IMR-90 (cell line): ENCODE data around the gene OXNAD1. TPM values are rescaled to one million over a fixed set of nuclear protein-coding genes. Genes with fewer than 3 reads are reported as not detected.

Source experiments
- ATAC-seq: fragments of 200-7000 bp; cut with Tn5 transposase; 2 replicates; pipeline ENCODE4 v1.9.1; 2020; ENCODE audit warnings: low read depth, mild to moderate bottlenecking, moderate library complexity
- BruUV-seq: library from RNA; stranded (reverse); fragments of 400-500 nt; replicated peaks from 2 replicates; lab custom pipeline; 2021; lab: Mats Ljungman, UMichigan
- CTCF ChIA-PET: fragments of 300-600 bp; formaldehyde crosslinking; extraction: SDS; loops from one replicate; lab custom pipeline; 2021; ENCODE audit warnings: antibody characterized with exemption; lab: Yijun Ruan, JAX
- POLR2A ChIA-PET: fragments of 300-600 bp; sonication (Branson Sonifier 250); formaldehyde crosslinking; loops from one replicate; lab custom pipeline; 2022; ENCODE audit warnings: antibody characterized with exemption; ENCODE audit not compliant: unreplicated experiment; lab: Charles Lee
- DNase-seq: peaks from one replicate; pipeline ENCODE4 v3.0.0; 2013
- H2AFZ ChIP-seq: replicated peaks from 2 replicates; pipeline ENCODE3; 2013; ENCODE audit warnings: low read length, mild to moderate bottlenecking; ENCODE audit not compliant: poor library complexity
- H2AK5ac ChIP-seq: 2 replicates; pipeline ENCODE4 v1.6.1; 2013; ENCODE audit warnings: low read depth, low read length, inconsistent platforms
- H2AK9ac ChIP-seq: replicated peaks from 2 replicates; pipeline ENCODE3; 2013; ENCODE audit warnings: mild to moderate bottlenecking, low read depth, low read length, moderate library complexity; ENCODE audit not compliant: poor library complexity
- H2BK120ac ChIP-seq: 2 replicates; pipeline ENCODE4 v1.6.1; 2013; ENCODE audit warnings: low read depth, low read length, inconsistent platforms
- H2BK15ac ChIP-seq: 3 replicates; pipeline ENCODE4 v1.6.1; 2013; ENCODE audit warnings: low read depth, low read length, inconsistent platforms
- H2BK20ac ChIP-seq: 2 replicates; pipeline ENCODE4 v1.6.1; 2013; ENCODE audit warnings: low read depth, mild to moderate bottlenecking, inconsistent platforms, low read length, moderate library complexity
- H2BK5ac ChIP-seq: 2 replicates; pipeline ENCODE4 v1.6.1; 2013; ENCODE audit warnings: mild to moderate bottlenecking, low read depth, low read length, inconsistent platforms; ENCODE audit not compliant: poor library complexity, severe bottlenecking
- H3K14ac ChIP-seq: replicated peaks from 2 replicates; pipeline ENCODE4 v1.6.1; 2013; ENCODE audit warnings: low read depth, low read length, inconsistent platforms
- H3K18ac ChIP-seq: 2 replicates; pipeline ENCODE4 v1.6.1; 2013; ENCODE audit warnings: low read depth, low read length, control low read depth
- H3K23ac ChIP-seq: 2 replicates; pipeline ENCODE4 v1.6.1; 2013; ENCODE audit warnings: low read depth, low read length, inconsistent platforms
- H3K27ac ChIP-seq: 2 replicates; pipeline ENCODE4 v1.5.1; 2013; ENCODE audit warnings: mild to moderate bottlenecking, control low read depth, low read length; ENCODE audit not compliant: insufficient read depth
- H3K27me3 ChIP-seq: 2 replicates; pipeline ENCODE4 v1.6.1; 2013; ENCODE audit warnings: low read length; ENCODE audit not compliant: control insufficient read depth, insufficient read depth
- H3K36me3 ChIP-seq: 2 replicates; pipeline ENCODE4 v1.6.1; 2013; ENCODE audit warnings: low read length, mixed read lengths; ENCODE audit not compliant: control insufficient read depth, insufficient read depth
- H3K4ac ChIP-seq: 2 replicates; pipeline ENCODE4 v1.6.1; 2013; ENCODE audit warnings: low read depth, low read length, inconsistent platforms
- H3K4me1 ChIP-seq: 2 replicates; pipeline ENCODE4 v1.6.1; 2013; ENCODE audit warnings: low read length, mixed read lengths; ENCODE audit not compliant: control insufficient read depth, insufficient read depth
- H3K4me2 ChIP-seq: 2 replicates; pipeline ENCODE4 v1.6.1; 2013; ENCODE audit warnings: low read depth, mild to moderate bottlenecking, control low read depth, low read length, moderate library complexity
- H3K4me3 ChIP-seq: 2 replicates; pipeline ENCODE4 v1.5.1; 2013; ENCODE audit warnings: low read depth, mild to moderate bottlenecking, control low read depth, low read length, moderate library complexity; ENCODE audit not compliant: insufficient read depth
- H3K56ac ChIP-seq: 2 replicates; pipeline ENCODE4 v1.6.1; 2013; ENCODE audit warnings: low read length, inconsistent platforms; ENCODE audit not compliant: insufficient read depth; ENCODE audit errors: extremely low read depth
- H3K79me1 ChIP-seq, 2 experiments: 2 replicates each; pipeline ENCODE4 v1.6.1; 2013; ENCODE audit warnings: low read length in 2 of 2, inconsistent platforms in 1 of 2, low read depth in 1 of 2
- H3K9ac ChIP-seq: 2 replicates; pipeline ENCODE4 v1.6.1; 2013; ENCODE audit warnings: low read depth, low read length, control low read depth
- H3K9me1 ChIP-seq: 2 replicates; pipeline ENCODE4 v1.6.1; 2013; ENCODE audit warnings: low read length, inconsistent platforms; ENCODE audit not compliant: insufficient read depth
- H3K9me3 ChIP-seq: 2 replicates; pipeline ENCODE4 v1.6.1; 2013; ENCODE audit warnings: low read length; ENCODE audit not compliant: control insufficient read depth, insufficient read depth
- H4K20me1 ChIP-seq: 2 replicates; pipeline ENCODE4 v1.6.1; 2013; ENCODE audit warnings: low read length, inconsistent platforms; ENCODE audit not compliant: insufficient read depth
- H4K5ac ChIP-seq: 2 replicates; pipeline ENCODE4 v1.6.1; 2013; ENCODE audit warnings: mild to moderate bottlenecking, low read depth, low read length, control low read depth
- H4K8ac ChIP-seq, 2 experiments: 2 replicates each; pipeline ENCODE4 v1.6.1; 2013; ENCODE audit warnings: low read depth in 2 of 2, low read length in 2 of 2, control low read depth in 1 of 2, inconsistent platforms in 1 of 2
- H4K91ac ChIP-seq: 2 replicates; pipeline ENCODE4 v1.6.1; 2013; ENCODE audit warnings: low read depth, low read length, inconsistent platforms; ENCODE audit not compliant: insufficient read depth
- BHLHE40 ChIP-seq: fragments of 150-350 bp; IDR thresholded peaks from 2 replicates; pipeline ENCODE4 v1.6.1; 2016; ENCODE audit warnings: mild to moderate bottlenecking, low read depth, low read length
- CTCF ChIP-seq: conservative IDR thresholded peaks from 2 replicates; pipeline ENCODE4 v1.5.1; 2012; ENCODE audit warnings: mild to moderate bottlenecking, low read depth, low read length, improper control_type of control experiment
- ELK1 ChIP-seq: fragments of 150-350 bp; IDR thresholded peaks from 2 replicates; pipeline ENCODE4 v1.6.1; 2016; ENCODE audit warnings: low read depth, mild to moderate bottlenecking, low read length, moderate library complexity, borderline replicate concordance
- FOS ChIP-seq: fragments of 150-350 bp; IDR thresholded peaks from 2 replicates; pipeline ENCODE4 v1.6.1; 2016; ENCODE audit warnings: low read depth, low read length
- MXI1 ChIP-seq: IDR thresholded peaks from 2 replicates; pipeline ENCODE4 v1.6.1; 2012; ENCODE audit warnings: low read depth, mild to moderate bottlenecking, low read length, moderate library complexity, borderline replicate concordance
- NFE2L2 ChIP-seq: fragments of 150-350 bp; IDR thresholded peaks from 2 replicates; pipeline ENCODE4 v1.6.1; 2016; ENCODE audit warnings: low read depth, mild to moderate bottlenecking, low read length
- POLR2A ChIP-seq: IDR thresholded peaks from 2 replicates; pipeline ENCODE4 v1.6.1; 2012; ENCODE audit warnings: mild to moderate bottlenecking, low read depth, low read length
- RAD21 ChIP-seq: IDR thresholded peaks from 2 replicates; pipeline ENCODE4 v1.6.1; 2012; ENCODE audit warnings: low read length, improper control_type of control experiment
- RCOR1 ChIP-seq: IDR thresholded peaks from 2 replicates; pipeline ENCODE4 v1.6.1; 2012; ENCODE audit warnings: mild to moderate bottlenecking, low read length, improper control_type of control experiment; ENCODE audit not compliant: insufficient replicate concordance
- RFX5 ChIP-seq: IDR thresholded peaks from 2 replicates; pipeline ENCODE4 v1.8.0; 2012; ENCODE audit warnings: low read depth, mild to moderate bottlenecking, low read length, moderate library complexity
- SMC3 ChIP-seq: fragments of 150-350 bp; IDR thresholded peaks from 2 replicates; pipeline ENCODE4 v1.6.1; 2016; ENCODE audit warnings: low read depth, mild to moderate bottlenecking, antibody characterized with exemption, low read length, moderate library complexity
- WGBS, 2 experiments: methylation state at CpG; one replicate each; pipeline versions ENCODE4 v1.1.5 to v1.1.7; 2013; ENCODE audit warnings: missing lambda C conversion rate in 2 of 2; ENCODE audit not compliant: insufficient read length in 1 of 2; ENCODE audit errors: extremely low coverage in 2 of 2; 5-methylcytosine and 5-hydroxymethylcytosine counted together
- dilution Hi-C: fragments of 300-500 bp; cut with HindIII; formaldehyde crosslinking; loops from one replicate; pipeline ENCODE4 v1.14.3; 2018; ENCODE audit warnings: low sequenced_read_pairs; ENCODE audit not compliant: unreplicated experiment
- in situ Hi-C: fragments of 300-500 bp; cut with MboI; formaldehyde crosslinking; loops from 3 replicates; pipeline ENCODE4 v1.14.3; 2019; ENCODE audit warnings: low sequenced_read_pairs, inconsistent platforms, mixed read lengths
- intact Hi-C: fragments of 100-400 bp; cut with micrococcal nuclease; formaldehyde crosslinking; loops from 2 replicates; pipeline ENCODE4 v1.10.0; 2022
- polyA plus RNA-seq, 3 experiments: library from polyadenylated mRNA; depleted of rRNA; stranded (reverse); fragments of >200 nt; gene quantifications; 2 replicates each; pipeline ENCODE4 v1.2.3, GENCODE V29; 2012; ENCODE audit warnings: low replicate concordance in 1 of 3
- total RNA-seq: library from RNA; depleted of rRNA; stranded (reverse); fragments of >200 nt; gene quantifications from 2 replicates; pipeline ENCODE4 v1.2.3, GENCODE V29; 2012

Gene OXNAD1
- total and polyA plus RNA-seq, 2 of the 4 experiments (the other 2 are of a cell fraction): 6.2 to 11.3 TPM

GRCh38 chr3:16307832-16308531 lies 43.0 kb downstream of the OXNAD1 start (continued):
- no peak for TF ChIP-seq CTCF

GRCh38 chr3:16308727-16309126 lies 43.7 kb downstream of the OXNAD1 start:
- intact Hi-C loops: no loop called here
- Histone ChIP-seq H2BK120ac (no peak overlapping the region), H3K27ac (no peak overlapping the region), H3K36me3 (peaks cover 12% of the 10 kb centered on the region), H2AFZ (no peak overlapping the region), H2BK5ac (no peak overlapping the region), H3K9ac (no peak overlapping the region), H3K4me3 (no peak overlapping the region), H3K18ac (no peak overlapping the region), H3K27me3 (no peaks in the 10 kb centered on the region), H3K14ac (no peak overlapping the region), H3K4me2 (no peak overlapping the region), H3K9me3 (no peaks in the 10 kb centered on the region), H3K9me1 (peaks cover 22% of the 10 kb centered on the region), H2AK5ac (no peak overlapping the region), H2AK9ac (no peak overlapping the region), H3K4ac (no peak overlapping the region), H3K23ac (no peak overlapping the region), H4K20me1 (no peaks in the 10 kb centered on the region), H3K79me1 (peaks cover 0 to 20% of the 10 kb centered on the region in 2 experiments; a peak in 2 of 4 replicates), H2BK20ac (no peak overlapping the region), H3K4me1 (no peaks in the 10 kb centered on the region; the same call in 1 of the 2 replicates), H3K56ac (no peak overlapping the region), H4K91ac (no peak overlapping the region), H2BK15ac (no peak overlapping the region), H4K8ac (no peak overlapping the region), H4K5ac (no peak overlapping the region)
- DNase-seq: no peak
- POLR2A ChIA-PET: no interaction called here
- dilution Hi-C loops: no loop called here
- in situ Hi-C loops: loop anchor here (5.0 kb wide), 1 partner anchor 209 kb away; no protein-coding TSS in a partner anchor
- BruUV-seq: no TSS peak
- CTCF ChIA-PET: interaction anchor here (0.7 kb wide), 1 partner anchor 8 kb away, joined by 3 read pairs; no protein-coding TSS in a partner anchor
- no CpG with 5 or more reads among the region's 1 CpG for WGBS, 2 experiments
- ATAC-seq: no peak
- TF ChIP-seq CTCF (no peak), RAD21 (no peak), SMC3 (no peak), FOS (no peak), MXI1 (no peak), NFE2L2 (no peak), ELK1 (no peak), RCOR1 (no peak), POLR2A (no peak), RFX5 (no peak), BHLHE40 (no peak)
